Measurements from ENCODE around the gene B4GALNT4. TPM values are rescaled to one million over a fixed set of nuclear protein-coding genes. Genes with fewer than 3 reads are reported as not detected.

The B4GALNT4 gene
- total and polyA plus RNA-seq, 7 donors: 1.4 to 9.1 (median 5.5) TPM; not detected in 1

DNA sequence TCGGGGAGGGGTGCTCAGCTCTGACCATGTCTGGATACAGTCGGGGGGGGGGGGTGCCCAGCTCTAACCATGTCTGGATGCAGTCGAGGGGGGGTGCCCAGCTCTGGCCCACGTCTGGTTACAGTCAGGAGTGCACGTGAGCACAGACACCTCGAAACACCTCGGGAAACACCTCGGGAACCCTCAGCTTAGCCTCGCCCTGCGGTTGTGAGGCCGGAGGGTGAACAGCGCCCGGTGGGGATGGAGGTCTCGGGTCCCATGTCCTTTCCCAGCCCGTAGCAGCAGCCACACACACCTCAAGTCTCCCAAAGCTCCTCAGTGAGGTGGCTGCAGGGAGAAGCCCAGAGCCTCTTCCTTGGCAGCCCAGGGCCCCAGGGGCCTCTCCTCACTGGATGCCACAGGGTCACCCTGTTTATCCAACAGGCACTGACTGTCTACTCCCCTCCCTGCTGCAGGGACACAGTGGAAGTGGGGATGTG is 43.4 kb downstream of the B4GALNT4 start:
- no peak for DNase-seq
- WGBS, 2 donors: 82 to 84% methylated on average over 15 of the region's 15 CpGs
- Histone ChIP-seq H3K27me3 (peaks cover 16 to 38% (median 35%) of the 10 kb centered on the region in 3 donors), H3K4me3 (no peak overlapping the region), H3K4me1 (peaks cover 0 to 16% (median 11%) of the 10 kb centered on the region in 4 donors), H3K27ac (no peak overlapping the region), H3K36me3 (no peaks in the 10 kb centered on the region), H3K9me3 (no peaks in the 10 kb centered on the region)
- intact Hi-C loops (cut with DNase I): no loop called here
- TF ChIP-seq, protein P1, sequence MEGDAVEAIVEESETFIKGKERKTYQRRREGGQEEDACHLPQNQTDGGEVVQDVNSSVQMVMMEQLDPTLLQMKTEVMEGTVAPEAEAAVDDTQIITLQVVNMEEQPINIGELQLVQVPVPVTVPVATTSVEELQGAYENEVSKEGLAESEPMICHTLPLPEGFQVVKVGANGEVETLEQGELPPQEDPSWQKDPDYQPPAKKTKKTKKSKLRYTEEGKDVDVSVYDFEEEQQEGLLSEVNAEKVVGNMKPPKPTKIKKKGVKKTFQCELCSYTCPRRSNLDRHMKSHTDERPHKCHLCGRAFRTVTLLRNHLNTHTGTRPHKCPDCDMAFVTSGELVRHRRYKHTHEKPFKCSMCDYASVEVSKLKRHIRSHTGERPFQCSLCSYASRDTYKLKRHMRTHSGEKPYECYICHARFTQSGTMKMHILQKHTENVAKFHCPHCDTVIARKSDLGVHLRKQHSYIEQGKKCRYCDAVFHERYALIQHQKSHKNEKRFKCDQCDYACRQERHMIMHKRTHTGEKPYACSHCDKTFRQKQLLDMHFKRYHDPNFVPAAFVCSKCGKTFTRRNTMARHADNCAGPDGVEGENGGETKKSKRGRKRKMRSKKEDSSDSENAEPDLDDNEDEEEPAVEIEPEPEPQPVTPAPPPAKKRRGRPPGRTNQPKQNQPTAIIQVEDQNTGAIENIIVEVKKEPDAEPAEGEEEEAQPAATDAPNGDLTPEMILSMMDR (IDR thresholded peaks at IDR 0.05): no peak
- TF ChIP-seq EP300 (IDR thresholded peaks at IDR 0.05): no peak
- no peak for TF ChIP-seq POLR2A (IDR thresholded peaks at IDR 0.05)
- TF ChIP-seq POLR2AphosphoS5 (IDR thresholded peaks at IDR 0.05): no peak

DNA sequence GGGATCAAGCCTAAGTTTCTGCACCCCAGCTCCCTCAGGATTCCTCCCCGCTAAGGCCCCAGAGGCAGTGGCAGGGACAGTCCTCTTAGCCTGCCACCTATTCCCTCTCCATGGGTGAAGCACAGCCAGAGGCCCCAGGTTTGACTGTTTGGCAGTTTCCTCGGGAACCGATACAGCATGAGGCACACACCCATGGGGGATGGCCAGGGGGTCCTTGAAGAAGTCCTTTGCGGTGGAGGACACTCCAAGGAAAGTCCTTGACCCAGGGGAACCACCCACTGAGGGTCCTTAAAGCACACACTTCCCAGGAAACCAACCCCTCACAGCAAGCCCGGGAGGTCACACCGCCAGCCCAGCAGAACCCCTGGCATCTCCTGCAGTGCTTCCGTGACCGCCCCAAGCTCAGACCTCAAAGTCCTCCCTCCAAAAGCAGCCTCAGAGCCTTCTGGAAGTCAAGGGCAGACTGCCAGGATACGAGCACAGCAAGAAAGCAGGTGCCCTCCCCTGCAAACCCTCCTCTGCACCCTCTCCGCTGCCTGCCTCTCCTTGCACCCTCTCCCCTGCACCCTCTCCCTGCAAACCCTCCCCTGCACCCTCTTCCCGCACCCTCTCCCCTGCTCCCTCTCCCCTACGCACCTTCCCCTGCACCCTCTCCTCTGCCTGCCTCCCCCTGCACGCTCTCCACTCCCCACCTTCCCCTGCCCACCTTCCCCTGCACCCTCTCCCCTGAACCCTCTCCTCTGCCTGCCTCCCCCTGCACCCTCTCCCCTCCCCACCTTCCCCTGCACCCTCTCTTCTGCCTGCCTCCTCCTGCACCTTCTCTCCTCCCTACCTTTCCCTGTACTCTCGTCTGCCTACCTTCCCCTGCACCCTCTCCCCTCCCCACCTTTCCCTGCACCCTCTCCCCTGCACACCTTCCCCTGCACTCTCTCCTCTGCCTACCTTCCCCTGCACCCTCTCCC is 44.1 kb downstream of the B4GALNT4 start:
- DNase-seq: no peak
- H3K36me3 ChIP-seq: no peaks in the 10 kb centered on the region
- no peaks in the 10 kb centered on the region for H3K9me3 ChIP-seq
- whole genome bisulfite sequencing, 2 donors: 55 to 64% methylated on average over 13 of the region's 14 CpGs
- H3K4me1 ChIP-seq: peaks cover 0 to 15% (median 11%) of the 10 kb centered on the region in 4 donors
- H3K27ac ChIP-seq: no peak overlapping the region
- intact Hi-C loops (cut with DNase I): no loop called here
- H3K27me3 ChIP-seq: peaks cover 21 to 45% (median 42%) of the 10 kb centered on the region in 3 donors
- H3K4me3 ChIP-seq: no peak overlapping the region
- TF ChIP-seq POLR2AphosphoS5 (IDR thresholded peaks at IDR 0.05) (no peak), EP300 (IDR thresholded peaks at IDR 0.05) (no peak)

DNA sequence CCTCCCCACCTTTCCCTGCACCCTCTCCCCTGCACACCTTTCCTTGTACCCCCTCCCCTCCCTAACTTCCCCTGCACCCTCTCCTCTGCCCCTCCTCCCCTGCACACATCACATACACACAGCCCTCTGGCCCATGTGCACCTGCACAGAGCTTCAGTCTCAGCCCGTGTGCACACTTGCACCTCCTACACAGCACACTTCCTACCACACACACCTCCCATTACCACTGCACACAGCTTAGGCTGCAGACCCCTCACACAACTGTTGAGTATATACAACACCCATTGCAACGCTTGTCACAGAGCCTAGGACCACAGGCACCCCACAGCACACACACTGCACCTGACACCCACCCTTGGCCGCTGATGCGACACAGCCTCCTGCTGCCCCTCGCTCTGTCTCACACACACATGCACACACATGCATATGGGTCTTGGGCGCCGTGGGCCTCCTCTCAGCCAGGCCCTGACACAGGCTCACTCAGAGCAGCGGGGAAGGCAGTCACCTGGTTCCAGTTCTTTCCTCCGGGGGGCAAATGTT is 45.1 kb downstream of the B4GALNT4 start:
- H3K9me3 ChIP-seq: no peaks in the 10 kb centered on the region
- no peak for DNase-seq
- H3K36me3 ChIP-seq: no peaks in the 10 kb centered on the region
- H3K4me3 ChIP-seq: peak overlapping the region in 3 of 4 donors; percentile 8 to 34 (median 28)
- peaks cover 0 to 15% (median 11%) of the 10 kb centered on the region in 4 donors for H3K4me1 ChIP-seq
- H3K27me3 ChIP-seq: peaks cover 21 to 55% (median 50%) of the 10 kb centered on the region in 3 donors
- intact Hi-C loops (cut with DNase I): no loop called here
- peak overlapping the region in 1 of 4 donors; percentile 38 for H3K27ac ChIP-seq
- TF ChIP-seq POLR2AphosphoS5 (IDR thresholded peaks at IDR 0.05) (no peak), EP300 (IDR thresholded peaks at IDR 0.05) (no peak), POLR2A (IDR thresholded peaks at IDR 0.05) (no peak)
- TF ChIP-seq, protein P1 (IDR thresholded peaks at IDR 0.05): no peak
- WGBS, 2 donors: 32 to 55% methylated on average over 9 of the region's 9 CpGs

DNA sequence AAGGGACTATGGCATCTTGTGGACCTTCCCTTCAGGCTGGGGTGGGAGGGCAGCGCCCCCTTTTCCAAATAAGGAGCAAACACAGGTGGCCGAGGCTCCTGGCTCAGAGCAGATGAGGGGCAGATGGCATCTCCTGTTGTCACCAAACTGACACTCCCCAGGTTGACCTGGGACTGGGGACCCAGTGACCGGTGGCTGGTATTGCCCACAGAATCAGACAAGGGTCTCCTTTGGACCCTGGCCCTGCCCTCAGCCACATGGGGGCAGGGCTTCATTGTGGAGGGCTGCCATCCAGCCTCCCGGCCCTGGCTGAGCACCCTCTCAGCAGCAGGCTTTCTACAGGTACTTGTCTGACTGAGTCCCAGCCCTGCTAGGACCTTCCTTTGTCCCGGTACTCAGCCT is 46.3 kb downstream of the B4GALNT4 start:
- Histone ChIP-seq H3K4me1 (peaks cover 0 to 15% (median 11%) of the 10 kb centered on the region in 4 donors), H3K9me3 (no peaks in the 10 kb centered on the region), H3K4me3 (peak overlapping the region in 2 of 4 donors; percentile 34 to 39), H3K27me3 (peaks cover 25 to 65% (median 63%) of the 10 kb centered on the region in 3 donors), H3K36me3 (no peaks in the 10 kb centered on the region), H3K27ac (peak overlapping the region; percentile 57 to 76 (median 66))
- 16 to 43% methylated on average over 5 of the region's 5 CpGs for WGBS, 2 donors
- TF ChIP-seq EP300 (IDR thresholded peaks at IDR 0.05): no peak
- no peak for TF ChIP-seq POLR2AphosphoS5 (IDR thresholded peaks at IDR 0.05)
- TF ChIP-seq, protein P1 (IDR thresholded peaks at IDR 0.05): no peak
- TF ChIP-seq POLR2A (IDR thresholded peaks at IDR 0.05): no peak
- DNase-seq: no peak
- intact Hi-C loops (cut with DNase I): no loop called here
